ENCODE measurements around the gene TUBB8B.
"Not testable (repeated sequence)": the region's sequence is repeated elsewhere in the genome, so short reads cannot be mapped to it uniquely, and the experiment has no call there.

Gene TUBB8B

GRCh38 chr18:49176-49665 lies at the start of gene TUBB8B:
Gene TUBB8B, minus strand, starts transcription at chr18:49615. Its CDS starts 58 bp downstream, at chr18:49557.
- not testable (repeated sequence) for DNase-seq (ENCODE audit: low read depth)

GRCh38 chr18:97252-97914 lies 48.0 kb upstream of the TUBB8B start:
- DNase-seq (ENCODE audit: low read depth); H3K4me3 ChIP-seq (ENCODE audit: control insufficient read depth, low read depth, low read length): not testable (repeated sequence)

More at GRCh38 chr18:49176-49665, at the start of gene TUBB8B:
- H3K4me3 ChIP-seq (ENCODE audit: control insufficient read depth, low read depth, low read length), result not testable (repeated sequence)

GRCh38 chr18:96767-97131 lies 47.3 kb upstream of the TUBB8B start:
- DNase-seq (ENCODE audit: low read depth); H3K4me3 ChIP-seq (ENCODE audit: control insufficient read depth, low read depth, low read length): not testable (repeated sequence)

- not testable (repeated sequence) for H3K4me3 ChIP-seq (ENCODE audit: control insufficient read depth, low read depth, low read length); DNase-seq (ENCODE audit: low read depth)
Measured at GRCh38 chr18:96101-96766, 46.8 kb upstream of the TUBB8B start.

- DNase-seq (ENCODE audit: low read depth); H3K4me3 ChIP-seq (ENCODE audit: control insufficient read depth, low read depth, low read length): not testable (repeated sequence)
Measured at GRCh38 chr18:95580-95979, 46.2 kb upstream of the TUBB8B start.

GRCh38 chr18:93897-94408 lies 44.5 kb upstream of the TUBB8B start:
- not testable (repeated sequence) for DNase-seq (ENCODE audit: low read depth); H3K4me3 ChIP-seq (ENCODE audit: control insufficient read depth, low read depth, low read length)

- DNase-seq (ENCODE audit: low read depth), result not testable (repeated sequence)
Measured at GRCh38 chr18:91561-91960, 42.1 kb upstream of the TUBB8B start.

GRCh38 chr18:90396-91193 lies 41.2 kb upstream of the TUBB8B start:
- not testable (repeated sequence) for H3K4me3 ChIP-seq (ENCODE audit: control insufficient read depth, low read depth, low read length)

More at GRCh38 chr18:91561-91960, 42.1 kb upstream of the TUBB8B start:
- not testable (repeated sequence) for H3K4me3 ChIP-seq (ENCODE audit: control insufficient read depth, low read depth, low read length)

GRCh38 chr18:89124-89523 lies 39.7 kb upstream of the TUBB8B start:
- DNase-seq (ENCODE audit: low read depth), result not testable (repeated sequence)

More at GRCh38 chr18:90396-91193, 41.2 kb upstream of the TUBB8B start:
- DNase-seq (ENCODE audit: low read depth), result not testable (repeated sequence)

GRCh38 chr18:84801-85200 lies 35.4 kb upstream of the TUBB8B start:
- DNase-seq (ENCODE audit: low read depth); H3K4me3 ChIP-seq (ENCODE audit: control insufficient read depth, low read depth, low read length): not testable (repeated sequence)

More at GRCh38 chr18:89124-89523, 39.7 kb upstream of the TUBB8B start:
- H3K4me3 ChIP-seq (ENCODE audit: control insufficient read depth, low read depth, low read length), result not testable (repeated sequence)

- H3K4me3 ChIP-seq (ENCODE audit: control insufficient read depth, low read depth, low read length); DNase-seq (ENCODE audit: low read depth): not testable (repeated sequence)
Measured at GRCh38 chr18:82626-83209, 33.3 kb upstream of the TUBB8B start.

GRCh38 chr18:80881-81280 lies 31.5 kb upstream of the TUBB8B start:
- DNase-seq (ENCODE audit: low read depth); H3K4me3 ChIP-seq (ENCODE audit: control insufficient read depth, low read depth, low read length): not testable (repeated sequence)

GRCh38 chr18:80202-80601 lies 30.8 kb upstream of the TUBB8B start:
- DNase-seq (ENCODE audit: low read depth); H3K4me3 ChIP-seq (ENCODE audit: control insufficient read depth, low read depth, low read length): not testable (repeated sequence)

- H3K4me3 ChIP-seq (ENCODE audit: control insufficient read depth, low read depth, low read length); DNase-seq (ENCODE audit: low read depth): not testable (repeated sequence)
Measured at GRCh38 chr18:75525-76160, 26.2 kb upstream of the TUBB8B start.

- DNase-seq (ENCODE audit: low read depth); H3K4me3 ChIP-seq (ENCODE audit: control insufficient read depth, low read depth, low read length): not testable (repeated sequence)
Measured at GRCh38 chr18:73181-73777, 23.9 kb upstream of the TUBB8B start.

GRCh38 chr18:67701-68100 lies 18.3 kb upstream of the TUBB8B start:
- not testable (repeated sequence) for H3K4me3 ChIP-seq (ENCODE audit: control insufficient read depth, low read depth, low read length); DNase-seq (ENCODE audit: low read depth)

- not testable (repeated sequence) for DNase-seq (ENCODE audit: low read depth); H3K4me3 ChIP-seq (ENCODE audit: control insufficient read depth, low read depth, low read length)
Measured at GRCh38 chr18:64279-64678, 14.9 kb upstream of the TUBB8B start.
